ENCODE results near the gene ZNF282. TPM values are rescaled to one million over a fixed set of nuclear protein-coding genes. Genes with fewer than 3 reads are reported as not detected.

ZNF282 gene
- total RNA-seq, 1 donor from 2014 or later, result 28.1 TPM

- Histone ChIP-seq H3K27me3 (ENCODE audit: insufficient read depth, low read length) (no peaks in the 10 kb centered on the region), H3K4me3 (ENCODE audit: insufficient read depth, low read depth, low read length) (no peak overlapping the region), H3K27ac (ENCODE audit: low read depth, low read length) (no peak overlapping the region), H3K4me2 (ENCODE audit: low read length) (no peak overlapping the region), H2AFZ (ENCODE audit: low read depth, low read length) (no peak overlapping the region), H4K20me1 (ENCODE audit: insufficient read depth, low read length) (peaks cover 3% of the 10 kb centered on the region), H3K9me3 (ENCODE audit: insufficient read depth, low read depth, low read length) (no peaks in the 10 kb centered on the region), H3K36me3 (ENCODE audit: insufficient read depth, low read length) (peaks cover 27% of the 10 kb centered on the region), H3K4me1 (ENCODE audit: insufficient read depth, low read length) (peaks cover 3% of the 10 kb centered on the region), H3K9ac (ENCODE audit: low read length) (no peak overlapping the region), H3K79me2 (ENCODE audit: insufficient read depth, low read length) (peaks cover 2% of the 10 kb centered on the region)
- H3K36me3 Mint-ChIP-seq (ENCODE audit: low read depth, unreplicated experiment), result peaks cover 10% of the 10 kb centered on the region
- H3K4me1 Mint-ChIP-seq (ENCODE audit: low read depth, unreplicated experiment), result peaks cover 4% of the 10 kb centered on the region
- H3K4me3 Mint-ChIP-seq (ENCODE audit: unreplicated experiment), result no peak overlapping the region
- H3K27me3 Mint-ChIP-seq (ENCODE audit: low read depth, unreplicated experiment), result no peaks in the 10 kb centered on the region
- DNase-seq (ENCODE audit: low read depth) (no peak), FAIRE-seq (no peak)
- H3K9me3 Mint-ChIP-seq (ENCODE audit: unreplicated experiment), result no peaks in the 10 kb centered on the region
- H3K27ac Mint-ChIP-seq (ENCODE audit: unreplicated experiment), result no peak overlapping the region
- TF ChIP-seq, protein P1, sequence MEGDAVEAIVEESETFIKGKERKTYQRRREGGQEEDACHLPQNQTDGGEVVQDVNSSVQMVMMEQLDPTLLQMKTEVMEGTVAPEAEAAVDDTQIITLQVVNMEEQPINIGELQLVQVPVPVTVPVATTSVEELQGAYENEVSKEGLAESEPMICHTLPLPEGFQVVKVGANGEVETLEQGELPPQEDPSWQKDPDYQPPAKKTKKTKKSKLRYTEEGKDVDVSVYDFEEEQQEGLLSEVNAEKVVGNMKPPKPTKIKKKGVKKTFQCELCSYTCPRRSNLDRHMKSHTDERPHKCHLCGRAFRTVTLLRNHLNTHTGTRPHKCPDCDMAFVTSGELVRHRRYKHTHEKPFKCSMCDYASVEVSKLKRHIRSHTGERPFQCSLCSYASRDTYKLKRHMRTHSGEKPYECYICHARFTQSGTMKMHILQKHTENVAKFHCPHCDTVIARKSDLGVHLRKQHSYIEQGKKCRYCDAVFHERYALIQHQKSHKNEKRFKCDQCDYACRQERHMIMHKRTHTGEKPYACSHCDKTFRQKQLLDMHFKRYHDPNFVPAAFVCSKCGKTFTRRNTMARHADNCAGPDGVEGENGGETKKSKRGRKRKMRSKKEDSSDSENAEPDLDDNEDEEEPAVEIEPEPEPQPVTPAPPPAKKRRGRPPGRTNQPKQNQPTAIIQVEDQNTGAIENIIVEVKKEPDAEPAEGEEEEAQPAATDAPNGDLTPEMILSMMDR (IDR thresholded peaks at IDR 0.05; ENCODE audit: insufficient read depth, low read depth, low read length), result no peak
- no peak for TF ChIP-seq EZH2 (IDR thresholded peaks at IDR 0.05; ENCODE audit: insufficient read depth, low read length)
Measured at GRCh38 chr7:149166142-149166541, 29.2 kb upstream of the ZNF282 start.

DNA sequence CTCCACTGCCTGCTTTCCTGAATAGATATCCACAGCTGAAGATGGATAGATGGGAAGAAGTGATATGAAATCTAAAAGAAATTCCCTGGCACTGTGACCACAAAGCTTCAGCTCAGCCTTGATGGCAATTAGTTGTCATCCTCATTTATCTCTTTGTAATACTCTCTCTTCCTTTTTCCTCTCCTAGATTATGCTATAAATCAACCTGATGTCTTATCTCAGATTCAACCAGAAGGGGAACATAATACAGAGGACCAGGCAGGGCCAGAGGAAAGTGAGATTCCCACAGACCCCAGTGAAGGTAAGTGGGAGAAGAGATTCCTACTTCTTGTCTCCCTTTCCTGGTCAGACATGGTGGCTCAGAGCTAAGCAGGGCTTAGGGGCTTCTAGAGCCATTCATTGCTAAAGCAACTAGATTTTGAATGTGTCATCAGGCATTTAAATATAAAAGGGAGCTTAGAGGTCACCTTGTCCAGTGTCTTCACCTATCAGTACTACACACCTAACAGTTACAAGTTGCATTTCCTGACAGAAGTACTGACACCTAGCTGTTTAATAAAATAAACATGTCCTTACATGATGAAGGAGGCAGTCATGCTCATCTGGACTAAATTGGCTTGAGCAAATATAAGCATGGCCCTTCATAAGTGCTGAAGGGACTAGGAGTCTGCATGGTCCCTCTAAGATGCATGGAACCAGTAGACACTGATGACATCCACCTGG lies 28.6 kb upstream of the ZNF282 start:
- FAIRE-seq, result no peak
- DNase-seq (ENCODE audit: low read depth), result no peak
- H4K20me1 ChIP-seq (ENCODE audit: insufficient read depth, low read length), result no peaks in the 10 kb centered on the region

More for the DNA sequence above, 28.6 kb upstream of the ZNF282 start:
- Mint-ChIP-seq H3K4me3 (ENCODE audit: unreplicated experiment) (no peak overlapping the region), H3K9me3 (ENCODE audit: unreplicated experiment) (no peaks in the 10 kb centered on the region), H3K36me3 (ENCODE audit: low read depth, unreplicated experiment) (peaks cover 6% of the 10 kb centered on the region), H3K27ac (ENCODE audit: unreplicated experiment) (no peak overlapping the region), H3K4me1 (ENCODE audit: low read depth, unreplicated experiment) (no peaks in the 10 kb centered on the region), H3K27me3 (ENCODE audit: low read depth, unreplicated experiment) (no peaks in the 10 kb centered on the region)
- Histone ChIP-seq H3K27me3 (ENCODE audit: insufficient read depth, low read length) (no peaks in the 10 kb centered on the region), H3K27ac (ENCODE audit: low read depth, low read length) (no peak overlapping the region), H3K4me1 (ENCODE audit: insufficient read depth, low read length) (no peaks in the 10 kb centered on the region), H2AFZ (ENCODE audit: low read depth, low read length) (no peak overlapping the region), H3K36me3 (ENCODE audit: insufficient read depth, low read length) (peaks cover 27% of the 10 kb centered on the region), H3K9me3 (ENCODE audit: insufficient read depth, low read depth, low read length) (no peaks in the 10 kb centered on the region), H3K79me2 (ENCODE audit: insufficient read depth, low read length) (no peaks in the 10 kb centered on the region), H3K4me3 (ENCODE audit: insufficient read depth, low read depth, low read length) (no peak overlapping the region), H3K4me2 (ENCODE audit: low read length) (no peak overlapping the region), H3K9ac (ENCODE audit: low read length) (no peak overlapping the region)
- TF ChIP-seq EZH2 (IDR thresholded peaks at IDR 0.05; ENCODE audit: insufficient read depth, low read length), result no peak
- TF ChIP-seq, protein P1 (IDR thresholded peaks at IDR 0.05; ENCODE audit: insufficient read depth, low read depth, low read length), result no peak

All from astrocyte (in vitro differentiated cells and primary cell).